HEK293T (cell line): ENCODE measurements around the gene RABL6.

Source experiments
- ELF4 ChIP-seq: fragments of 450-650 bp; IDR thresholded peaks from 2 replicates; pipeline ENCODE4 v1.6.1; 2017; ENCODE audit warnings: antibody characterized with exemption
- FOXK2 ChIP-seq: fragments of 450-650 bp; IDR thresholded peaks from 2 replicates; pipeline ENCODE4 v1.6.1; 2016; ENCODE audit warnings: mild to moderate bottlenecking
- FOXM1 ChIP-seq: fragments of 450-650 bp; IDR thresholded peaks from 2 replicates; pipeline ENCODE4 v1.6.1; 2017; ENCODE audit warnings: mild to moderate bottlenecking, borderline replicate concordance
- HDGF ChIP-seq: fragments of 450-650 bp; IDR thresholded peaks from 2 replicates; pipeline ENCODE4 v1.6.1; 2017; ENCODE audit warnings: antibody characterized with exemption, borderline replicate concordance
- NFRKB ChIP-seq: fragments of 450-650 bp; IDR thresholded peaks from 2 replicates; pipeline ENCODE4 v1.6.1; 2016; ENCODE audit warnings: mild to moderate bottlenecking, moderate library complexity
- SUZ12 ChIP-seq: fragments of 450-650 bp; IDR thresholded peaks from 2 replicates; pipeline ENCODE4 v1.6.1; 2016; ENCODE audit warnings: mild to moderate bottlenecking
- ZNF384 ChIP-seq: fragments of 450-650 bp; IDR thresholded peaks from 2 replicates; pipeline ENCODE4 v1.6.1; 2016

DNA sequence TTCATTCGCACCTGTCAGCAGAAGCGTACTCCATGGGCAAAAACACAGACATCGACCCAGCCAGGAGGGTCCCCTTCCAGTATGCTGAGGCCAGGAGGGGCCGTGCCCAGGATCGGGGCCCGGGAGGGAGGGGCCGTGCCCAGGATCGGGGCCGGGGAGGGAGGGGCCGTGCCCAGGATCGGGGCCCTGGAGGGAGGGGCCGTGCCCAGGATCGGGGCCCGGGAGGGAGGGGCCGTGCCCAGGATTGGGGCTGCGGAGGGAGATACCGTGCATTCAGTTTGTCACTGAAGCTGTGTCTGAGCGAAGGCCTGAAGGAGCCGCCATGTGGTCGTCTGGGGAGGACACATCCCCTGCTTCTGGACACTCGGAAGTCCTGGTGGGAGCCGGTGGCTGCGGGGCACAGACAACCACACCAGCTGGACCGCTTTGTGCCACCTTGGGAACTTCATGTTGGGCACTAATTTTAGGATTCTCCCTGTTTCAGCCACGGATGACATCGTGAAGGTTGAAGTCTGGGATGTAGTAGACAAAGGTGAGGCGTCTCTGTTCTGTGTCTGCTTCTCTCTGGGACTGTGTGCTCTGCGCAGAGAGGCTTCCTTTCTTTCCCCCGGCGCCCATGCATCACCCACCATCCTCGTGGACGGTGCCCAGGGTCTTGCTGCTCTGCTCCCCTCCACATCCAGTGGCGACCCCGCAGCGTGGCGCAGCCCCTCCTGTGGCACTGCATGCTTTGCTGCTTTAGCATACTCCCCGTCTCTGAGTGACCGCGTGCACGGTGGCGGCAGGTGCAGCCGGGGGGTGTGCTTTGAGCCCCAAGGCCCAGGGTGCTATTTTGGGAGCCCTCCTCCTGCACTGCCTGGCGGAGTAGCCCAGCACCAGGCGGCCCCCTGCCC, 17.8 kb downstream of the RABL6 start:
- TF ChIP-seq FOXK2 (no peak), HDGF (no peak), ZNF384 (no peak), NFRKB (no peak), SUZ12 (no peak), FOXM1 (no peak), ELF4 (no peak)
